Measurements from ENCODE around the gene DOCK9.

DOCK9 gene

GRCh38 chr13:98915563-98915962 is 62.3 kb downstream of the DOCK9 start:
- no peak overlapping the region for H3K4me3 ChIP-seq (ENCODE audit: low read depth, low read length)
- in situ Hi-C loops (cut with HindIII; ENCODE audit: low sequenced_read_pairs), result no loop called here
- TF ChIP-seq, protein P1, sequence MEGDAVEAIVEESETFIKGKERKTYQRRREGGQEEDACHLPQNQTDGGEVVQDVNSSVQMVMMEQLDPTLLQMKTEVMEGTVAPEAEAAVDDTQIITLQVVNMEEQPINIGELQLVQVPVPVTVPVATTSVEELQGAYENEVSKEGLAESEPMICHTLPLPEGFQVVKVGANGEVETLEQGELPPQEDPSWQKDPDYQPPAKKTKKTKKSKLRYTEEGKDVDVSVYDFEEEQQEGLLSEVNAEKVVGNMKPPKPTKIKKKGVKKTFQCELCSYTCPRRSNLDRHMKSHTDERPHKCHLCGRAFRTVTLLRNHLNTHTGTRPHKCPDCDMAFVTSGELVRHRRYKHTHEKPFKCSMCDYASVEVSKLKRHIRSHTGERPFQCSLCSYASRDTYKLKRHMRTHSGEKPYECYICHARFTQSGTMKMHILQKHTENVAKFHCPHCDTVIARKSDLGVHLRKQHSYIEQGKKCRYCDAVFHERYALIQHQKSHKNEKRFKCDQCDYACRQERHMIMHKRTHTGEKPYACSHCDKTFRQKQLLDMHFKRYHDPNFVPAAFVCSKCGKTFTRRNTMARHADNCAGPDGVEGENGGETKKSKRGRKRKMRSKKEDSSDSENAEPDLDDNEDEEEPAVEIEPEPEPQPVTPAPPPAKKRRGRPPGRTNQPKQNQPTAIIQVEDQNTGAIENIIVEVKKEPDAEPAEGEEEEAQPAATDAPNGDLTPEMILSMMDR (IDR thresholded peaks at IDR 0.05; ENCODE audit: low read depth, low read length, missing control alignments), result no peak
- no peak for DNase-seq (ENCODE audit: low read depth)

- TF ChIP-seq, protein P1 (IDR thresholded peaks at IDR 0.05; ENCODE audit: low read depth, low read length, missing control alignments), result no peak
- DNase-seq (ENCODE audit: low read depth), result no peak
- H3K4me3 ChIP-seq (ENCODE audit: low read depth, low read length), result no peak overlapping the region
- in situ Hi-C loops (cut with HindIII; ENCODE audit: low sequenced_read_pairs), result no loop called here
These were observed 64.1 kb downstream of the DOCK9 start for GRCh38 chr13:98913741-98914140.

GRCh38 chr13:98912846-98913245 is 65.0 kb downstream of the DOCK9 start:
- in situ Hi-C loops (cut with HindIII; ENCODE audit: low sequenced_read_pairs), result no loop called here
- no peak for DNase-seq (ENCODE audit: low read depth)
- no peak overlapping the region for H3K4me3 ChIP-seq (ENCODE audit: low read depth, low read length)
- TF ChIP-seq, protein P1 (IDR thresholded peaks at IDR 0.05; ENCODE audit: low read depth, low read length, missing control alignments), result no peak

GRCh38 chr13:98910501-98910951 is 67.3 kb downstream of the DOCK9 start:
- no peak for DNase-seq (ENCODE audit: low read depth)
- in situ Hi-C loops (cut with HindIII; ENCODE audit: low sequenced_read_pairs), result no loop called here
- H3K4me3 ChIP-seq (ENCODE audit: low read depth, low read length), result no peak overlapping the region
- TF ChIP-seq, protein P1 (IDR thresholded peaks at IDR 0.05; ENCODE audit: low read depth, low read length, missing control alignments), result no peak

- in situ Hi-C loops (cut with HindIII; ENCODE audit: low sequenced_read_pairs), result no loop called here
- TF ChIP-seq, protein P1 (IDR thresholded peaks at IDR 0.05; ENCODE audit: low read depth, low read length, missing control alignments), result no peak
These were observed 68.8 kb downstream of the DOCK9 start for GRCh38 chr13:98909016-98909415.

GRCh38 chr13:98906746-98907502 is 70.9 kb downstream of the DOCK9 start:
- H3K4me3 ChIP-seq (ENCODE audit: low read depth, low read length), result no peak overlapping the region
- TF ChIP-seq, protein P1 (IDR thresholded peaks at IDR 0.05; ENCODE audit: low read depth, low read length, missing control alignments), result no peak
- DNase-seq (ENCODE audit: low read depth), result no peak
- in situ Hi-C loops (cut with HindIII; ENCODE audit: low sequenced_read_pairs), result no loop called here

More at GRCh38 chr13:98909016-98909415, 68.8 kb downstream of the DOCK9 start:
- no peak for DNase-seq (ENCODE audit: low read depth)
- H3K4me3 ChIP-seq (ENCODE audit: low read depth, low read length), result no peak overlapping the region

All from astrocyte of the cerebellum (primary cell).